Stimulated activated CD4-positive, alpha-beta T cell treated with anti-CD3 and anti-CD28 coated beads, Interleukin-15, amount 100 ng/mL, for 24 hours (primary cell): ENCODE measurements around the gene SYK.

Experiments
- DNase-seq: peaks from one replicate; pipeline ENCODE4 v3.0.0-alpha.2; 2020

SYK gene

DNA sequence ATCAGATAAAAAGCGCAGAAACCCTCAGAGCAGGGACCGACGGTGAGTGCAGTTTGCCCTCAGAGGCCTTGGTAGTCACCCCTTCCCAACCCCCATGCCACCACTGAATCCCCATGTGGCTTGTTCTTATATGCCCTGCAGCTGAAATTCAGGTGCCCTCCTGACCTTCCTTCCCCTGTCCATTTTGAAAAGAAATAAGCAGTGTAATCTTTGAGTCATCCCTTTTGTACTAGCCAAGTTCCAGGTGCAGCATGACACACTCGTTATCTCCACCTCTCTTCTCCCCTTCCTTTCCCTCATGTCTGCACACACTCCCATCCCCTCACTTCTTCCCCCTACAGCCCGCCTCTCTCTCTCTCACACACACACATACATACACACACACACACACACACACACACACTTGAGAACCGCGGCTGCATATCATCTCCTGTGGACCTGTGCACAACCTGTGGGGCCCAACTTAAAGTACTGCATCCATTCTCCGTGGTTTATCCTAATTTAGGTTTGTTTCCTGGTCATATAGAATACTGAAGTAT lies 53.1 kb downstream of the SYK start:
- no peak for DNase-seq

DNA sequence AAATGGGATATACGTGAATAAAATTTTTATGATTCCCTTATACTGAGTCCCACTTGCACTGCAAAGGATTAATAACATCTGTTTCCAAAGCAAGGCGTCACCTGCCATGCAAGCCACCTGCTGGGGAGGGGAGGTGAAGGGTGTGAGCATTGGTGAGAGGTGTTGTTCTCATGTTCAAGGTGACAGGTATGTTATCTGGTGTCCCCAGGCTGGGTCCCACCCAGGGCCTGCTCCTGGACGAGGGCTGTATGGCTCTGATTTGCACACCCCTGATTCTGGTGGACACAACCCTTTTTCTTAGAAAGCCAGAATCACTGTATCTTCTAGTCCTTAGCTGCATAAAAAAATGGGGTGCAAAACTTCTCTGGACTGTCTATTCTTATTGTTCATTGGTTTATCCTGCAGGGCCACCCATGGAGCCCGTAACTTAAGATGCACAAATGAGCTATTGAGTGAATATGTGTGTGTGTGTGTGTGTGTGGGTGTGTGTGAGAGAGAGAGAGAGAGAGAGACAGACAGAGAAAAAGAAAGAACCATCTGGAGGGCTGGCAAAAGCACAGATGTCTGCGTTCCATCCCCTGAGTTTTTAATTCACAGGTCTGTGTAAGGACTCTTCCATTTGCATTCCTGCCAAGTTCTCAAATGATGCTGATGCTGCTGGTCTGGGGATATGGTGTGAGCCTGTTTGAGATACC lies 53.7 kb downstream of the SYK start:
- DNase-seq, result no peak

DNA sequence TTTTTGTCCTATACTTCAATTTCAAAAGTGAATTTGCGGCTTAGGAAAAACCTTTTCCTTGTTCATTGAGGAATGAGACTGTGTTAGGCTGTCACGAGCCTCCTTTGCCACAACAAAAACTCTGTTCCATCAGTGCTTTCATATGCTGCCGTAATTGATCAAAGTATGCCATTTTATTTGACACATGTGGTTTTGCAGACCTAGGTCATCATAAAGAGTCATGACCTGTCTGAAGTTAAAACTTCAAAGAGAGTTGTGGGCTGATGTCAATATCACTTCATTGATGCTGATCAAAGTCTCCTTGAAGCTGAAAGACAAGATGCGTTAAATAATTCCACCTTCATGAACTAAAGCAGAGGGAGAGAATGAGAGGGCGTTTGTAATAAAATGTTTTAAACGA lies 55.5 kb downstream of the SYK start:
- no peak for DNase-seq

DNA sequence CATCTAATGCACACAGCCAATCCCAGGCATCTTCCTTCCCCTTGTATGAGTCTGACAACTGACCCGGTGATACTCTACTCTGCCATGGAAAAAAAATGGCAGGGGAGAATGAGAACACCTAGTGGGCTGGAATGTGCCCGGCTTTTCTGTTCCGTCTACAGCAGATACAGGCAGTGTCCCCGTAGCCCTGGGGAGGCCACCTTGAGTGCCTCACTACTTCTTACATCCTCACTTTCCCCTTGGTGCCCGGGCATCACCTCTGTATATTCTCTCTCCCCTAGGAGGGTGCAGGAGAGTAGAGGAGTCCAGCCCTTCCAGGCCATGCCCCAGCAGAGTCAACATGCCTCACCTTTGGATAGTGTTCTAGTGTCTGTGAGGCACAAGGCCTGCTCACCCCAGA lies 56.2 kb downstream of the SYK start:
- no peak for DNase-seq

DNA sequence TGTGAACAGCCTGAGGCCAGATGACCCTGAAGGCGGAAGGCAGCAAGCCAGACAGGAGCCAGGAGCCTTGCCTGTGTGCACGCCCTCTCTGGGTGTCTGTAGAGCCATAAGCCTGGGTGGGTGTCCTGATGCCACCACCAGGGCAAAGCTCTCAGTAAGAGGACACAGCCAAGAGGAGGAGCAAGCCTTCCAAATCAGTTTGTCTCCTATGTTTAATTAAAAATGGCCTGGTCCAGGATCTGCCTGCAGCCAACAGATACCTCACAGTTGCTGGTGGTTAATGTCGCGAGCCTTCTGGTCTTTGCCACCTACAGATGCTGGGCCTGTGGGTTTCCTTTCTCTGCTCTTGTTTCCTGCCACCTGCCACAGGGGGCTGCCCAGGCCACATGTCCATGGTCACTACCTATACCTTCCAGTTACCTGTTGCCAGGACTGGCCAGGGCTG lies 56.9 kb downstream of the SYK start:
- no peak for DNase-seq

DNA sequence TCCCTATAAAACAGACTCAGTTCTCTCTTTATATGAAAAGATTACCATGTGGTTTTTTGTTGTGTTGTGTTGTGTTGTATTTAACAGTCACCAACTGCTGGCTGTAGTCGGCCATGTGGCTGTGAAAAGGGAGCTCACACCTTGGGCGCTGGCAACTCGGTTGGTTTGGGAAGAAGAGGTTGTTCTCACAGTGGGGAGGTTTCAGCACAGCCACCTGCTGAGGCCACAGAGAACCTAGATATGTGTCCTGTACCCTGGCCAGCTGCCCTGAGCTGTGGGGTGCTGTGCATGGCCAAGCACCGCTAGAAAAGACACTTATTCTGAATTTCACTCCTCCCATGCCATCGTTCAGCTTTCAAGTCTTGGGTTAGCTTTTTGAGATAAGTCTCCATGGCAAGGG lies 58.8 kb downstream of the SYK start:
- DNase-seq, result no peak

DNA sequence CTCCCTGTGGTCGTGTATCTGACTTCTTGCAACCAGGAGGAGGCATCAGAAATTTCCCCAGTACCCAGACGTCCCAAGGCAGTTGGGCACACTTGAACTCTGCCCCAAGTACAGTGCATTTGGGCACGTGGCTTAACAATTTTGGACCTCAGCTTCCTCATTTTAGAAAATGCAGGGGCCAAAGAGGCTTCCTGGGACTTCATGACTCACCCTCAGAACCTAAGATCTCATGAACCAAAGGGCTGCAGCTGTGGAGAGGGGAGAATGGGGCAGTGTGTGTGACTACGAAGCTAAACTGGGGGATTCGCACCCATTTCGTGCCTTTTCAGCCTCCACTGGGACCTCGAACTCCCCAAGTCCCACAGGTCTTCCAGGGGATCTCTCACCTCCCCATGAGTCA lies 59.2 kb downstream of the SYK start:
- DNase-seq, result no peak

DNA sequence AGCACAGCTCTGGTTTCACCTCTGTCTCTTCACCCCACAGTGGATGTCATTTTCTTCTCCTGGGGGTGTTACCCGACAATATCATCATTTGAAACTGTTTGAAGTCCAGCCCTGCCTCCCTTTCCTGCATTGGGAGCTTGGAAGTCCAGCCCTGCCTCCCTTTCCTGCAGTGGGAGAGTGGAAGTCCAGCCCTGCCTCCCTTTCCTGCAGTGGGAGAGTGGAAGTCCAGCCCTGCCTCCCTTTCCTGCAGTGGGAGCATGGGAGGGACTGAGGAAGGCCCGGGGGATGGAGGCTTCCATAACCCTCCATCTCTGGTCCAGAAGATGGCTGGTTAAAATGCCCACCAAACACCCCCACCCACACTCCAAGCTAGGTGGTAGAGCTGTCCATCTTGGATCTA lies 59.8 kb downstream of the SYK start:
- no peak for DNase-seq

DNA sequence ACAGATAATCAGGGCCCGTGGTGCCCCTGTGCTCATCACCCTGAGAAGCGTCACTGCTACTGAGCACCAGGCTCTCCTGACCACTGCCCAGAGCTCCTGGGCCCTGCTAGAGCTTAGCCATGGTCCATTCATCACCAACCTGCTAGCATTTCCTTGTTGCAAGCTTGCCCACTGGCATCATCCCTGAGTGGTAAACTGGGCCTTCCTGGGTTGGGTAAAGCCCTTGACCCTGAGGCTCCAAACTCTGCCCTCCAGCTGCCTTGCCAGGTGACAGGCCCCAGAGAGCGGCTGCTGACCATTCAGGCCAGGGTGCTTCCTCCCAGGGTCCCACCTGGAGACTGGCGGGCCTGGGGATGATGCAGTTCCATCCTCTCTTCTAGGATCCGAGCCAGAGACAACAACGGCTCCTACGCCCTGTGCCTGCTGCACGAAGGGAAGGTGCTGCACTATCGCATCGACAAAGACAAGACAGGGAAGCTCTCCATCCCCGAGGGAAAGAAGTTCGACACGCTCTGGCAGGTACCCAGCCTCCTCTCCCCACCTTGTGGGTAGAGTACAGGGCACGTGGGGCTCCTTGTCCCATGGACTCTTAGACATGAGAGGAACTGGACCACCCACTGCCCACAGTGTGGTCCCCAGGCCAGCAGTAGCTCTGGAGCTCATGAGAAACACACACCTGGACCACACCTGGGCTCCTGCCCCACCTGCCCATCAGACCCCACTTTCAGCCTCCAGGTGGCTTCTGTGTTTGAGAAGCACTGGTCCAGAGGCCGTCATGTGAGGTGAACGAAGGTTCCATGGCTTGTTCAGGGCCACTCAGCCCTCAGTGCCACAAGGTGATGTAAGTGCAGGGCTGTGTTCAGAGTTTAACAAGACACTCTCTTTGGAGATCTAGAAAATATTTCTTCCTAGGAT lies 60.5 kb downstream of the SYK start:
- DNase-seq, result no peak

DNA sequence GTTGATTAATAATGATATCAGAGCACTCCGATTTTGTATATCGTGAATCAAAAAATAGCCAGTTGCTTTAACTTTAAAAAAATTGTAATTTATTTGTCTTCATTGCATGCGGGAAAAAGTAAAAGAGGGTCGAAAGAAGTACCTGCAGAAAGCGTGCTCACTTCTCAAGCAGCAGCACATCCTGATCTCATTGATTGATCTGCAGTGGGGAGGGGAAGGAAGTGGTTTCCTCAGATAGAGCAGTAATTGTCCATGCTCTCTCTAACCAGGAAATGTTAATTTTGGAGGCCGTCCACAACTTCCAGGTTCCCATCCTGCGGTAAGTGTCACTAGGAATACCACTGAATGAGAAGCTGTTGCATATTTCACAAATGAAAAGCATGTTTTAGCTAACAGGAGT lies 63.2 kb downstream of the SYK start:
- no peak for DNase-seq

DNA sequence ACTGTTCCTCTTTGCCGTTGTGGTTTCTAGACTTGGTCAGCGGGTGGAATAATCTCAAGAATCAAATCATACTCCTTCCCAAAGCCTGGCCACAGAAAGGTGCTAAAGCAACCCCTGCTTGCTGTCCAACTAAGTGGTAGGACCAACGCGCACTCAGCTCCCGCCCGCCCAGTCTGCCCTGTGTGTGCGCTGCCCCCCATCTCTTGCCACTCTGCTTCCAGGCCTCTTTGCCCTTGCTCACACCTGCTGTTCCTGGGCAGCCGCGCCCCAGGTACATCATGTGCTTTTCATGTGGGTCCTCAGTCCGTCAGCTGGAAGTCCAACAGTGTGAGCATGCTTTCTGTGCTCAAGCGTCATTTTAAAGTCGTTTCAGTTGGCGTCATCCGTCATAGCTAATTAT lies 65.5 kb downstream of the SYK start:
- DNase-seq, result no peak

DNA sequence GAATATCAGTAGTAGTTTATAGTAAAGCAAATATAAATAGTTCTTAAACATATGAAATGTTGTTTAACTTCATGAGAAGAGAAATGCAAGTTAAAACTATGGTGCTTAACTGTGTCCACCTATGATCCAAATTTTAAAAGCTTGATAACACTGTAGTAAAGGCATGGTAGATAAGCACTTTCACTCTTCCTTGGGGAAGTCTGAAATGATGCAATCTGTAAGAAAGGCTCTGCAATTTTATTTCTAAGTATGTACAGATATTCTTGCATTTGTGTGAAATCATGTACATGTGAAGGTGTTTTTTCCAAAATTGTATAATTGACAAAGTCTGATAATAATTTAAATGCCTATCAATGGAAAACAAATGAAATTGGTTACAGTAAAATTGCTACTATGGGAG lies 66.9 kb downstream of the SYK start:
- no peak for DNase-seq

DNA sequence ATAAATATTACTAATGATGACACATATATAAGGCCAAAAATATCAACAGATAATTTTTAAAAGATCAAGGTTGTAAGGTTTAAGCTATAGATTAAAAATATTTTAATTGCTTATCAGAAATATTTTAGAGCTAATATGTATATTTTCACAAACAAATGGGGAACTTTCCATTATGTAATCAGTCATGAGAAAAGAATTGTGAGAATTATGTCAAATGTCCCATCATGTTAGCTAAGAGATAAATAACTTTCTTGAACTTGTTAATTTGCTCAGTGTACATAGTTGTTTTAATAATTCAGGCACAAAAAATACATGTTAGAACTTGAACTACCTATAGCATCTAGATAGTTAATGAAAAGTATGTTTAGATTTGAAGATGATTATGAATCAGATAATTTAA lies 67.7 kb downstream of the SYK start:
- no peak for DNase-seq

DNA sequence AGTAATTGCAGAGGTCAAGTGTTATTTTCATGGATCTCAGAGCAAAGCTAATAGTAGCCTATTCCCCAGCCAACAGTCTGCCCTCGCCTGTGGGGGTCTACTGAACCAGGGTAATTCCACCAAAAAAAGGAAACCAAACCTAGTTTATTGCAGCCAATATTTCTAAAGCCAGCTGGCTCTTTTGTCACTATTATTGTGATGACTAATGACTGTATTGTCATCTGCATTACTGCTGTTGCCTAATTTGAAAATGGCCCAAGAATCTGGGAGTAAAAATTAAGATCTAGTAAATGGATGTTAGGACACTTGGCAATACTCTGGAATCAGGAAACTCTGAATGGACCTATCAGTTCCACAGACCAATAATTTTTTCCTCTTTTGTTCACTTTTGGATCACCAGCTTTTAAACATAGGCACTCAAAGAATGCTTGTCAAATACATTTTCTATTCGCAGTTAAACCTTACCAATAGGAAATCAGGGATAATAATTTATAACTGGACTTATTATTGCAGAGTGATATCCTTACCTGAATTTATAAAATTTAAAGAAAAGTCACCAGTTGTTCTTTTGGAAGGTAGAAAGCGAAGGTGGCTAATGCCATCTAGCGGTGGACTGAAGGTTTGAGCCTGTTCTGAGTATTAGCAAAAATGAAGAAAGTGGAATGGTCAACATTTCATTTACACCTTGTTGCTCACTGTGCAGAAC lies 69.2 kb downstream of the SYK start:
- peak; percentile 42 for DNase-seq

DNA sequence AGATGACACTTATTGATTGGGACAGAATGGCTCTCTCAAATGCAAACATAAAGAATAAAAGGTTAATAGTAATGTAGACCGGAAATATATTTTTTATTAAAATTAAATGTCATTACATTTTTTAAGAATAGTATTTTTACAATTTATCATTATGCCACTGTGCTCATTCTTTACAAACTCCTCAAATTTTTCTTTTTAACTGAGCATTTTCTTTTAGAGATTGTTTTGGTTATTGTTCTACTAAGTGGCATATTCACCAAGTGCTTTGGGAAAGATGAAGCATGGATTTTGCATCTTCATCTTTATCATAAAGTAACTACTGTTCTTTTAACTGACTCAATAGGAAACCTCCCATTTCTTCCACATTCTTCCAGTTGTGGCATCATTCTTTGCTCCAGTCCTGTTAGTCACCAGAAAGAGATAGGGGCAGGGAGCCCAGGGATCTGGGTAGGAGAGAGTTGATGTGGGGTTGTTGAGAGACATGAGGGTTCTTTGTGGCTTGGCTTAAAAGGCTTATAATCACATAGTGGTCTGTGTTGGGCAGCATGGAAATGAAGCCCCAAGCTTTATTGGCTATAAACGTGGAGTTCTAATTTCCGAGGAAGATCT lies 69.8 kb downstream of the SYK start:
- no peak for DNase-seq

DNA sequence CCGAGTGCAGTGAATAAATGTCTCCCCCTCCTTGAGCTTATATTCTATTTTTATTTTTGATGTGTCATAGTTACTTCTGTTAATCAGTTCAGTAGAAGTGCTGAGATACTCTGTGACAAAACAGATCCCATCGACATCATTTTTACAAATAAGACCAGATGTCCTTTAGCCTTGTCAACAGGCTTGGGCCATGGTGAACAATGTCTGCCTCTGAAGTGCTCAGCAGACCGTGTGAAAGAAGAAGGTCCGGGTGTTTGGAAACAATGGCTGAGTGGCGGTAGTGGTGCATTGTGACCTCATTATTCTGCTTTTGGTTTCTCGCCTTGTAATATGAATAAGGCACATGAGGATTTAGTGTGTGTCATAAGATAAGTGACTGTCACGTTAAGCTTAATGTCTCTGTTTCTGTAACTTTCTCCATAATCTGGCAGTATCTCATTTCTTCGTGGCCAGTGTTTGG lies 71.2 kb downstream of the SYK start:
- DNase-seq, result no peak

DNA sequence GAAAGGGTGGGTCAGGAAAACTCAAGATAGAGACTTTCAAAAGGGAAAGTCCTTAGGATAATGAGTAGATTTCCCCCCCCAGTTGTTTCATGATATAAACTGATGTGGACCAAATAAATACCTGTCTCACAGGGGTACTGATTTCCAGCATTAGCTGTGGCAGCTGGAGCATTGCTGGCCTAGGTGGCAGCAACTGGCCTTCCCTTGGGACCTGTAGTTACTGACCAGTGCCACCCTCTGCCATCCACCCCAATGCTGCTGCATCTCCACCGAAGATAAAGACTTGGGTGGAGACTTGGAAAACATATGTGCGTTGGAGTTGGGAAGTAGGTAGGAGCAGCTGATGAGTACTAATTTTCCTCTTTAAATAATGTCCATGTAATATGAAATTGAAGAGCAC lies 71.8 kb downstream of the SYK start:
- no peak for DNase-seq

DNA sequence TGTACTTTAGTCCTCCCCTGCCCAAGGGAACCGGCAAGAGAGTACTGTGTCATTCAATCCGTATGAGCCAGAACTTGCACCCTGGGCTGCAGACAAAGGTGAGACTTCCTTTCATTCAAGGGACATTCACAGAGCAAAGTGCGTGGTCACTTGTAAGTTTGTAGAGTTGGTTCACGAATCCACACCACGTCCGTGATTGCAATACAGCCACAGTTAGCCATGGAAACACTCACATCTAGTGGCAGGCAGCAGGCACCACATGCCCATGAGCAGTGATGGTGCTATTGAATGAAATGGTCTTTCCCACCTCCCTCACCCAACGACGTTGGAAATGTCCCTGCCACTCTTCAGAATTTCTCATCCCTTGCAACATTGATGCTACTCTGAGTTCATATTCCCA lies 72.6 kb downstream of the SYK start:
- DNase-seq, result no peak

DNA sequence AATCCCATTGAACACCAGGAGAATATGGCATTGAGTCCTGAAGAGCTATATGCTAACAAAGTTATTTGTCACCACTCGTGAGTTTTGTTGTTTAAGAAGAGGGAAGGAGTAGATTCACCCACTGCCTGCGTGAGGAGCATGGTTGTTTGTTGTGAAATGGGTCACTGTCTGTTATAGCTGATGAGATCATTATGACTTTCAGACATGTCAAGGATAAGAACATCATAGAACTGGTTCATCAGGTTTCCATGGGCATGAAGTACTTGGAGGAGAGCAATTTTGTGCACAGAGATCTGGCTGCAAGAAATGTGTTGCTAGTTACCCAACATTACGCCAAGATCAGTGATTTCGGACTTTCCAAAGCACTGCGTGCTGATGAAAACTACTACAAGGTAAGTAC lies 76.9 kb downstream of the SYK start:
- no peak for DNase-seq

DNA sequence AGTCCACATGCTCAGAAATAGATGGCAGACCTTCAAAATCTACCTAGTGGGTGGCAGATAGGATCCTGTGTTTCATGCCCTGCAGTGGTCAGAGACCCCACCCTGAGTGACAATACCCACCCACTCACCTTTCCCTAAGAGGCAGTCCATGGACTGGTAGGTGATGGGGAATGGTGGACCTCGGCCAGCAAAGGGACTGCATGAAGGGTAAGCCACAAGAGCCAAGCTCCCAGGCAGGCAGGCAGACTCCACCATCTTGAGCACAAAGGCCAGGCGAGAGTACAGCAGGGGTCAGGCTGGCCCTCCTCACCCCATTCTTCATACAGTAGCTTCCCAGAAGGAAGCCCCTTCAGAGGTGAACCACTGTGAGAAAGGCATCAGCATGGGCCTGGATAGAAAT lies 78.4 kb downstream of the SYK start:
- no peak for DNase-seq

DNA sequence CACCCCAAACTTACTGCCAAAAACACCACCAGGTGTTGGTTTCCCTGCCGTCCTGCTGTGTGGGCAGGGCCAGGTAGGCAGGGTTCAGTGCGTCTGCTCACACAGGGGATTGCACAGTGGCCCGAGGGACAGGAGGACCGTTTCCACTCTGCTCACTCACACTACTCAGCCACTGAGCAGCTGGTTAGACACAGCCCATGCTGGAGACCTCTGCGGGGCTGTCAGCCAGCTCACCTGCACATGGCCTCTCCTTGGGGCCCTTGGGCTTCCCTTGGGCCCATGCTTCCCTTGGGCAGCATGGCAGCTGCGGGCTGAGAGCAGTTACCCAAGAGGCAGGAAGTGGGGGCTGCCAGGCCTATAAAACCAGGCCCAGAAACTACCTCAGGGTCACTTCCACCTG lies 79.0 kb downstream of the SYK start:
- DNase-seq, result no peak

DNA sequence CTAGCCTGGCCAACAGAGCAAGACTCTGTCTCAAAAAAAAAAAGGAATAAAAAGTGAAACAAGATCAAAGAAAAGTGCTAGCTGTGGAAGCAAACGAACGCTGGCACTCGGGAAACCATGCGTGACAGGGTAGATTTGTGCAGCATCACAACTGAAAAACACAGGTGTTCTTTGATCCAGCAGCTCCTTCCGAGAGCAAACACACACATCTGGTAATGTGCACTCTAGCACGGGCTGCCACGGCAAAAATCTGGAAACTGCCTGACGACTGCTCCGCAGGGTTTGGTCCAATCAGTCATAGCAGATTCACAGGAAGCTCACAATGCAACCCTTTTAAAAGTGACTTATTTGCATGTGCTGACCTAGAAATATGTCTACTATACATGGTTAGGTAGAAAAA lies 80.0 kb downstream of the SYK start:
- DNase-seq, result no peak

DNA sequence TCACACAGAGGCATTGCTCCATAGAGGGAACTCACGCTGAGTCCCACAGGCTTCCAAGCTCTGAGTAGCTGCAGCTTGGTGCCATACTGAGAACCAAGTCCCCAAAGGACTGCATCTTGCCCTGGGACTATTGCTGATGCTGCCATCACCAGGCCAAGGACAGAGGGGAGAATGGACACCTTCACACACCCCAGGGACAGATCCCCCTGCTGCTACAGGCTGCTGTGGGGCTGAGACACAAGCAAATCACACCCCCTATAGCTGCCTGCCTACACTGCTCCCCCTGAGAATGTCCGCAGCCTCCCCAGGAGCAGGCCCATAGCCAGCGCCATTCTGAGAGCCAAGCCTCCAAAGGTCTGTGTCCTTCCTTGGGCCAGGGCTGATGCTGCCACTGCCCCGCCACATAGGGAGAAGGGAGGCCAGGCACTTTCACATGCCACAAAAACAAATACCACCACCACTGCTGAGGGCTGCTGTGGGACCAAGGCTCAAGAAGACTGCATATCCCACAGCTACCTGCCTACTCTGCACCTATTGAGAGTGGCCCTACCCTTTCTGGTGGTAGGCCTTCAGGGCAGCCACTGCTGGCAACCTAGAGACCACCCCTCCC lies 81.5 kb downstream of the SYK start:
- DNase-seq, result no peak
